ENCODE results near the gene CACNG8. TPM values are rescaled to one million over a fixed set of nuclear protein-coding genes. Genes with fewer than 3 reads are reported as not detected.
A peak's percentile ranks its signal among the peaks of the same experiment; 100 is the strongest.

Gene CACNG8
- polyA plus RNA-seq, 3 donors = 0.05 TPM; not detected in 2

DNA sequence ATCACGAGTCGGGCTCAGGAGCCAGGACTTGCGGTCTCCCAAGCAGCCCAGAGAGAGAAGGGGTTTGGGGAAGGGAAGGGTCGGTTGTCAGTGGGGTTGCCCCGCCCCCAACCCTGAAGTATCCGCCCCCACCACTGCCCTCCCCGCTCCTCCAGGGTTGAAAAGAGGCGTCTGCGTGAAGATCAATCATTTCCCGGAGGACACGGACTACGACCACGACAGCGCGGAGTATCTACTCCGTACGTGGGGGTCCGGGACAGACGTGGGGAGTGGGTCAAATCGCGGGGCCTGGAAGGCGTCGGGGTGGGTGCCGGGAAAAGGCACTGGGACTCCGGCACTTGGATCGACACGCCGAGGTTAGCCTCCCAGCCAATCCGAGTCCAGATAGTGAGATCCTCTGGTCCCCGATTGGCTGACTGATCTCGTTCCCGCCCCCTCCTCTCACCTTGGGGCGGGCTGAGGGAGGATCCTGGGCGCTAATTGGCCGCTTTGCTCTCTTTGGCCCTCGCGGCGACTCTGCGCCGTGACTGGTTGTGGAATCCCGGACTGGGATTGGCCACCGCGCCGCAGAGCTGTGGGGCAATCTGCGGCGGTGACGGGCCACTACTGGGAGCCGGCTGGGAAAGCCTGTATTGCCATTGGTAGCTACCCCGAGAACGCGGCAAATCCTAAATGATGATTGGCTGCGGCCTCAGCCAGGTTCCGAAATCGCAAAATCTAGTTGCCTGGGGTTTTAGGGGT, 15.4 kb downstream of the CACNG8 start:
- H3K36me3 Mint-ChIP-seq = peaks cover 18 to 19% of the 10 kb centered on the region in 2 donors
- Histone ChIP-seq H3K9ac (ENCODE audit: insufficient read depth, low read length, poor library complexity, severe bottlenecking) (no peak overlapping the region), H3K9me3 (replicated peaks in 1 of 2; ENCODE audit: control insufficient read depth in 1 of 2, insufficient read depth in 1 of 2, low read length in 2 of 2) (peaks cover under 1 to 24% of the 10 kb centered on the region in 2 donors), H3K27ac (ENCODE audit: low read depth in 1 of 2, low read length in 2 of 2) (no peak overlapping the region), H3K27me3 (ENCODE audit: control insufficient read depth in 2 of 2, insufficient read depth in 2 of 2, low read length in 2 of 2) (peaks cover 11 to 53% of the 10 kb centered on the region in 2 donors), H3K4me1 (ENCODE audit: control insufficient read depth in 1 of 2, insufficient read depth in 2 of 2, low read length in 2 of 2) (peaks cover 32 to 44% of the 10 kb centered on the region in 2 donors), H3K36me3 (replicated peaks in 1 of 2; ENCODE audit: control insufficient read depth in 1 of 2, insufficient read depth in 2 of 2, low read length in 2 of 2) (no peaks in the 10 kb centered on the region), H4K20me1 (ENCODE audit: insufficient read depth, low read length) (no peaks in the 10 kb centered on the region), H3K4me3 (replicated peaks in 1 of 3; ENCODE audit: low read depth in 2 of 3, low read length in 3 of 3) (peak overlapping the region in 2 of 3 experiments; percentile 25 to 66), H3K4me2 (replicated peaks; ENCODE audit: extremely low read depth, low read length, poor library complexity, severe bottlenecking) (peak overlapping the region; percentile 83), H3K79me2 (ENCODE audit: insufficient read depth, low read length) (no peaks in the 10 kb centered on the region), H2AFZ (ENCODE audit: insufficient read depth, low read depth, low read length, poor library complexity, severe bottlenecking) (peak overlapping the region; percentile 51)
- DNase-seq = peak; percentile 60 to 75 (median 68)
- H3K9me3 Mint-ChIP-seq = peaks cover 9 to 31% (median 27%) of the 10 kb centered on the region in 7 donors
- H3K4me1 Mint-ChIP-seq = peaks cover 37% of the 10 kb centered on the region
- TF ChIP-seq, protein P1, sequence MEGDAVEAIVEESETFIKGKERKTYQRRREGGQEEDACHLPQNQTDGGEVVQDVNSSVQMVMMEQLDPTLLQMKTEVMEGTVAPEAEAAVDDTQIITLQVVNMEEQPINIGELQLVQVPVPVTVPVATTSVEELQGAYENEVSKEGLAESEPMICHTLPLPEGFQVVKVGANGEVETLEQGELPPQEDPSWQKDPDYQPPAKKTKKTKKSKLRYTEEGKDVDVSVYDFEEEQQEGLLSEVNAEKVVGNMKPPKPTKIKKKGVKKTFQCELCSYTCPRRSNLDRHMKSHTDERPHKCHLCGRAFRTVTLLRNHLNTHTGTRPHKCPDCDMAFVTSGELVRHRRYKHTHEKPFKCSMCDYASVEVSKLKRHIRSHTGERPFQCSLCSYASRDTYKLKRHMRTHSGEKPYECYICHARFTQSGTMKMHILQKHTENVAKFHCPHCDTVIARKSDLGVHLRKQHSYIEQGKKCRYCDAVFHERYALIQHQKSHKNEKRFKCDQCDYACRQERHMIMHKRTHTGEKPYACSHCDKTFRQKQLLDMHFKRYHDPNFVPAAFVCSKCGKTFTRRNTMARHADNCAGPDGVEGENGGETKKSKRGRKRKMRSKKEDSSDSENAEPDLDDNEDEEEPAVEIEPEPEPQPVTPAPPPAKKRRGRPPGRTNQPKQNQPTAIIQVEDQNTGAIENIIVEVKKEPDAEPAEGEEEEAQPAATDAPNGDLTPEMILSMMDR (IDR thresholded peaks at IDR 0.05) = no peak
- H3K4me3 Mint-ChIP-seq = peak overlapping the region; percentile 73 to 86
- H3K27ac Mint-ChIP-seq = peak overlapping the region in 3 of 7 donors; percentile 52 to 82 (median 62)
- intact Hi-C loops (cut with micrococcal nuclease) = loop anchor here in 1 of 2 donors (5.0 kb wide), 1 partner anchor 44 kb away; no protein-coding TSS in a partner anchor
- whole genome bisulfite sequencing (ENCODE audit: insufficient coverage) = 4% methylated on average over 45 of the region's 54 CpGs
- H3K27me3 Mint-ChIP-seq (ENCODE audit: low read depth in 3 of 3) = peaks cover 55 to 72% (median 64%) of the 10 kb centered on the region in 3 donors

- 6% methylated on average over 14 of the region's 19 CpGs for WGBS (ENCODE audit: insufficient coverage)
- Histone ChIP-seq H3K27me3 (ENCODE audit: control insufficient read depth in 2 of 2, insufficient read depth in 2 of 2, low read length in 2 of 2) (peaks cover 18 to 63% of the 10 kb centered on the region in 2 donors), H3K9me3 (replicated peaks in 1 of 2; ENCODE audit: control insufficient read depth in 1 of 2, insufficient read depth in 1 of 2, low read length in 2 of 2) (peaks cover 7 to 29% of the 10 kb centered on the region in 2 donors), H2AFZ (ENCODE audit: insufficient read depth, low read depth, low read length, poor library complexity, severe bottlenecking) (peak overlapping the region; percentile 67), H3K4me3 (replicated peaks in 1 of 3; ENCODE audit: low read depth in 2 of 3, low read length in 3 of 3) (peak overlapping the region in 1 of 3 experiments; percentile 75), H3K4me2 (replicated peaks; ENCODE audit: extremely low read depth, low read length, poor library complexity, severe bottlenecking) (peak overlapping the region; percentile 84), H4K20me1 (ENCODE audit: insufficient read depth, low read length) (no peaks in the 10 kb centered on the region), H3K36me3 (replicated peaks in 1 of 2; ENCODE audit: control insufficient read depth in 1 of 2, insufficient read depth in 2 of 2, low read length in 2 of 2) (no peaks in the 10 kb centered on the region), H3K79me2 (ENCODE audit: insufficient read depth, low read length) (no peaks in the 10 kb centered on the region), H3K9ac (ENCODE audit: insufficient read depth, low read length, poor library complexity, severe bottlenecking) (no peak overlapping the region), H3K4me1 (ENCODE audit: control insufficient read depth in 1 of 2, insufficient read depth in 2 of 2, low read length in 2 of 2) (peaks cover 32 to 44% of the 10 kb centered on the region in 2 donors), H3K27ac (ENCODE audit: low read depth in 1 of 2, low read length in 2 of 2) (no peak overlapping the region)
- Mint-ChIP-seq H3K27ac (peak overlapping the region in 4 of 7 donors; percentile 33 to 68 (median 49)), H3K36me3 (peaks cover 18 to 19% of the 10 kb centered on the region in 2 donors), H3K4me1 (peaks cover 38% of the 10 kb centered on the region), H3K27me3 (ENCODE audit: low read depth in 3 of 3) (peaks cover 48 to 65% (median 59%) of the 10 kb centered on the region in 3 donors), H3K9me3 (peaks cover 9 to 31% (median 25%) of the 10 kb centered on the region in 7 donors), H3K4me3 (peak overlapping the region; percentile 74 to 91)
- TF ChIP-seq, protein P1 (IDR thresholded peaks at IDR 0.05) = no peak
- intact Hi-C loops (cut with micrococcal nuclease) = loop anchor here in 1 of 2 donors (5.0 kb wide), 1 partner anchor 43 kb away; no protein-coding TSS in a partner anchor
- DNase-seq = no peak
Observed at GRCh38 chr19:53978975-53979801, 16.5 kb downstream of the CACNG8 start.

Measured in CD14-positive monocyte (primary cell).